ENCODE measurements around the gene AKAIN1.

- no peak for TF ChIP-seq CTCF (IDR thresholded peaks at IDR 0.05)
- no peak for TF ChIP-seq POLR2A (IDR thresholded peaks at IDR 0.05)
Measured at GRCh38 chr18:5239447-5239846, 42.4 kb upstream of the AKAIN1 start.

All from body of pancreas (tissue), 4 donors.